Mesenchymal stem cell (in vitro differentiated cells and primary cell): ENCODE data around the gene TMEM184A.

Experiments
- DNase-seq: peaks from one replicate; pipeline ENCODE4 v3.0.0-alpha.2; 2013
- H2AFZ ChIP-seq: one replicate; pipeline ENCODE4 v1.6.1; 2013; ENCODE audit warnings: low read depth, mild to moderate bottlenecking, control low read depth, inconsistent platforms, low read length, moderate library complexity
- H2AK5ac ChIP-seq: 2 replicates; pipeline ENCODE4 v1.6.1; 2013; ENCODE audit warnings: low read length, moderate library complexity, mild to moderate bottlenecking, inconsistent platforms; ENCODE audit not compliant: severe bottlenecking
- H2BK120ac ChIP-seq: one replicate; pipeline ENCODE4 v1.6.1; 2013; ENCODE audit warnings: low read depth, mild to moderate bottlenecking, inconsistent platforms, low read length, moderate library complexity
- H2BK12ac ChIP-seq, 2 experiments: one replicate each; pipeline ENCODE4 v1.6.1; 2013; ENCODE audit warnings: inconsistent platforms in 2 of 2, low read length in 2 of 2, mild to moderate bottlenecking in 2 of 2, moderate library complexity in 2 of 2, control low read depth in 1 of 2
- H2BK15ac ChIP-seq: one replicate; pipeline ENCODE4 v1.6.1; 2013; ENCODE audit warnings: mild to moderate bottlenecking, low read depth, inconsistent platforms; ENCODE audit not compliant: poor library complexity, severe bottlenecking
- H2BK5ac ChIP-seq: 2 replicates; pipeline ENCODE4 v1.6.1; 2013; ENCODE audit warnings: low read depth, mild to moderate bottlenecking, low read length, control low read depth, inconsistent platforms; ENCODE audit not compliant: poor library complexity, severe bottlenecking
- H3K14ac ChIP-seq, 2 experiments: one replicate each; pipeline ENCODE4 v1.6.1; 2013; ENCODE audit warnings: inconsistent platforms in 2 of 2, low read length in 2 of 2, control low read depth in 1 of 2, mild to moderate bottlenecking in 1 of 2, moderate library complexity in 1 of 2
- H3K18ac ChIP-seq, 2 experiments: one replicate each; pipeline ENCODE4 v1.6.1; 2013; ENCODE audit warnings: inconsistent platforms in 2 of 2, low read length in 2 of 2, control low read depth in 1 of 2, low read depth in 1 of 2, mild to moderate bottlenecking in 1 of 2
- H3K23ac ChIP-seq, 2 experiments: one replicate each; pipeline ENCODE4 v1.6.1; 2013; ENCODE audit warnings: inconsistent platforms in 2 of 2, low read length in 2 of 2, mild to moderate bottlenecking in 2 of 2, moderate library complexity in 2 of 2, control low read depth in 1 of 2
- H3K27ac ChIP-seq: 2 replicates; pipeline ENCODE4 v1.5.1; 2013; ENCODE audit warnings: mild to moderate bottlenecking, moderate library complexity, low read length, control low read depth, inconsistent platforms; ENCODE audit not compliant: poor library complexity, severe bottlenecking
- H3K27me3 ChIP-seq, 2 experiments: 2 replicates each; pipeline versions ENCODE4 v1.6.1 to v1.7.0; 2013; ENCODE audit warnings: low read length in 2 of 2, mild to moderate bottlenecking in 2 of 2, moderate library complexity in 2 of 2, control low read depth in 1 of 2, inconsistent platforms in 1 of 2; ENCODE audit not compliant: control insufficient read depth in 1 of 2, insufficient read depth in 1 of 2
- H3K36me3 ChIP-seq, 2 experiments: 2 replicates each; pipeline versions ENCODE4 v1.6.1 to v1.7.0; 2013; ENCODE audit warnings: low read length in 2 of 2, control low read depth in 1 of 2, inconsistent platforms in 1 of 2, low read depth in 1 of 2, mild to moderate bottlenecking in 1 of 2; ENCODE audit not compliant: insufficient read depth in 2 of 2, control insufficient read depth in 1 of 2
- H3K4ac ChIP-seq, 2 experiments: one replicate each; pipeline ENCODE4 v1.6.1; 2013; ENCODE audit warnings: inconsistent platforms in 2 of 2, low read length in 2 of 2, mild to moderate bottlenecking in 2 of 2, moderate library complexity in 2 of 2, control low read depth in 1 of 2, low read depth in 1 of 2
- H3K4me1 ChIP-seq: 2 replicates; pipeline ENCODE4 v1.6.1; 2013; ENCODE audit warnings: low read depth, low read length, control low read depth; ENCODE audit not compliant: control insufficient read depth, insufficient read depth
- H3K4me2 ChIP-seq: 2 replicates; pipeline ENCODE4 v1.6.1; 2013; ENCODE audit warnings: low read length, mild to moderate bottlenecking, inconsistent platforms; ENCODE audit not compliant: poor library complexity, severe bottlenecking
- H3K4me3 ChIP-seq, 2 experiments: 2 replicates each; pipeline versions ENCODE4 v1.5.1 to v1.7.0; 2013; ENCODE audit warnings: low read length in 2 of 2, mild to moderate bottlenecking in 2 of 2, control low read depth in 1 of 2, low read depth in 1 of 2; ENCODE audit not compliant: insufficient read depth in 1 of 2
- H3K79me1 ChIP-seq: replicated peaks from 2 replicates; pipeline ENCODE4 v1.6.1; 2013; ENCODE audit warnings: mild to moderate bottlenecking, control low read depth, low read length, inconsistent platforms; ENCODE audit not compliant: poor library complexity, severe bottlenecking
- H3K9ac ChIP-seq: 2 replicates; pipeline ENCODE4 v1.7.0; 2013; ENCODE audit warnings: mild to moderate bottlenecking, low read length, moderate library complexity
- H3K9me3 ChIP-seq: 2 replicates; pipeline ENCODE4 v1.7.0; 2013; ENCODE audit warnings: mild to moderate bottlenecking, low read length; ENCODE audit not compliant: control insufficient read depth
- H4K8ac ChIP-seq: one replicate; pipeline ENCODE4 v1.6.1; 2013; ENCODE audit warnings: inconsistent platforms, mild to moderate bottlenecking, low read length, moderate library complexity
- H4K91ac ChIP-seq: one replicate; pipeline ENCODE4 v1.6.1; 2013; ENCODE audit warnings: mild to moderate bottlenecking, low read length, inconsistent platforms
- WGBS: methylation state at CpG from one replicate; pipeline ENCODE4 v1.1.7; 2013; ENCODE audit warnings: mixed read lengths; 5-methylcytosine and 5-hydroxymethylcytosine counted together

TMEM184A gene

DNA sequence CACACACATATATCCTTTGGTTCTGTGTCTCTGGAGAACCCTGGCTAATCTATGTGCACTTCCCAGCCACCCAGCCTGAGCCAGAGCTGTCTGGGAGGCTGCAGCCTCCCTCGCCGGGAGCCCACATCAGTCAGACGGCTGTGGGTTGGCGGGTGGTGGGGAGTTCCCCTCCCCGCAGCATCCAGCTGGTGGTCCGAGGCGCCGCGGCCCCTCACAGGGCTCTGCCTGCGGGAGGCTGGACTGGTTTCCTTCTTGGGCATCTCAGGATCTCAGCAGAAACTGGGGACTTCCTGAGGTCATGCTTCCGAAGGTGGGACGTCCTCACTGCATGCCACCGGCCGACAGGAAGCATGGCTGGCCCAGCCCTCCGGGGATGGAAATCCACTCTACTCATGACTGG, 35.9 kb upstream of the TMEM184A start:
- H3K4me3 ChIP-seq = no peak overlapping the region

DNA sequence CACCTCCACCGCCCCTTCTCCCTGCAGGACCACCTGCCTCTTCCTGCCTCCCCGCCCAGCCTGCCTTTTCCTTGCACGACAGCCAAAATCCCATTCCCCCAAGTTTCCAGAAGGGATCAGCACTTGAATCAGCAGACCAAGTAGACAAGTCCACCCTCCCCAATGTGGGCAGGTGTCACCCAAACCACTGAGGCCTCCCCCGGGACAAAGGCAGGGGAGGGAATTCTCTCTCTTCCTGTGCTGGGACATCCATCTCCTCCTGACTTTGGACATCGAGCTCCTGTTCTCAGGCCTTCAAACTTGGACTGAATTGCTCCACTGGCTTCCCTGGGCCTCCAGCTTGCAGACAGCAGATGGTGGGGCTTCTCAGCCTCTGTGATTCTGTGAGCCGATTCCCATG, 35.4 kb upstream of the TMEM184A start:
- H3K9ac ChIP-seq = no peak overlapping the region
- H2BK5ac ChIP-seq = no peak overlapping the region
- H3K18ac ChIP-seq = no peak overlapping the region
- no peaks in the 10 kb centered on the region for H3K79me1 ChIP-seq
- no peaks in the 10 kb centered on the region for H3K36me3 ChIP-seq
- DNase-seq = no peak
- no peak overlapping the region for H3K4me2 ChIP-seq
- no peak overlapping the region for H3K4me3 ChIP-seq
- WGBS = 92% methylated on average over 6 of the region's 6 CpGs
- H3K23ac ChIP-seq = no peak overlapping the region
- no peak overlapping the region for H3K4ac ChIP-seq
- H2BK12ac ChIP-seq = no peak overlapping the region
- no peak overlapping the region for H2AK5ac ChIP-seq
- no peaks in the 10 kb centered on the region for H3K4me1 ChIP-seq
- no peak overlapping the region for H2BK120ac ChIP-seq
- H3K14ac ChIP-seq = no peak overlapping the region
- no peak overlapping the region for H4K8ac ChIP-seq
- H2BK15ac ChIP-seq = no peak overlapping the region
- H4K91ac ChIP-seq = no peak overlapping the region
- peaks cover 15% of the 10 kb centered on the region for H3K9me3 ChIP-seq
- no peak overlapping the region for H2AFZ ChIP-seq
- no peak overlapping the region for H3K27ac ChIP-seq
- H3K27me3 ChIP-seq = peaks cover 71 to 96% of the 10 kb centered on the region in 2 experiments

More for the DNA sequence above, 35.9 kb upstream of the TMEM184A start:
- no peak overlapping the region for H2BK120ac ChIP-seq
- H3K9ac ChIP-seq = no peak overlapping the region
- no peak overlapping the region for H3K23ac ChIP-seq
- no peak overlapping the region for H3K14ac ChIP-seq
- H3K9me3 ChIP-seq = peaks cover 15% of the 10 kb centered on the region
- no peak overlapping the region for H4K8ac ChIP-seq
- H3K4ac ChIP-seq = no peak overlapping the region
- peaks cover 70 to 96% of the 10 kb centered on the region in 2 experiments for H3K27me3 ChIP-seq
- no peak overlapping the region for H4K91ac ChIP-seq
- WGBS = 83% methylated on average over 15 of the region's 15 CpGs
- no peak overlapping the region for H3K4me2 ChIP-seq
- H2BK12ac ChIP-seq = no peak overlapping the region
- no peaks in the 10 kb centered on the region for H3K79me1 ChIP-seq
- no peak overlapping the region for H2AFZ ChIP-seq
- no peaks in the 10 kb centered on the region for H3K4me1 ChIP-seq
- no peaks in the 10 kb centered on the region for H3K36me3 ChIP-seq
- H2BK5ac ChIP-seq = no peak overlapping the region
- H2AK5ac ChIP-seq = no peak overlapping the region
- no peak for DNase-seq
- H3K27ac ChIP-seq = no peak overlapping the region
- no peak overlapping the region for H2BK15ac ChIP-seq
- no peak overlapping the region for H3K18ac ChIP-seq

DNA sequence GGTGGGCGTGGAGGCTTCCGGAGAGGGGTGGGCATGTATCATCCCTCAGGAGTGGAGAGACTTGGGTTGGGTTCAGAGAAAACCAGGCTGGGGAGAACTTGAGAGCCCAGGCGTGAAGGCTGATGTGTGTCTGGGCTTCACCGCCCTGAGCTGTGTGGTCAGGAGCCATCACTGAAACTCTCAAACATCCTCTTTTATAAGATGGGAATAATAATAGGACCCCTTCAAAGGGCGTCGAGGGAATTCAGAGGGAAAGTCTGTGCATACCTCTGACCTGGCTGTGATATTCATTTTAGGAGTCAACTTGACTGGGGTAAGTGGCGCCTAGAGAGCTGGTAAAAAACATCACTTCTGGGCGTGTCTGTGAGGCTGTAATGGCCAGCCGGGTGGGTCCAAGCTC, 34.9 kb upstream of the TMEM184A start:
- no peak overlapping the region for H3K18ac ChIP-seq
- no peak for DNase-seq
- H3K14ac ChIP-seq = no peak overlapping the region
- no peak overlapping the region for H2AK5ac ChIP-seq
- WGBS = 90% methylated on average over 8 of the region's 9 CpGs
- H3K9me3 ChIP-seq = peaks cover 15% of the 10 kb centered on the region
- H3K23ac ChIP-seq = no peak overlapping the region
- no peaks in the 10 kb centered on the region for H3K36me3 ChIP-seq
- no peak overlapping the region for H3K4me2 ChIP-seq
- no peak overlapping the region for H3K9ac ChIP-seq
- no peak overlapping the region for H2AFZ ChIP-seq
- H3K4me3 ChIP-seq = no peak overlapping the region
- H3K4me1 ChIP-seq = no peaks in the 10 kb centered on the region
- no peak overlapping the region for H4K91ac ChIP-seq
- H4K8ac ChIP-seq = no peak overlapping the region
- H3K4ac ChIP-seq = no peak overlapping the region
- H3K27me3 ChIP-seq = peaks cover 71 to 96% of the 10 kb centered on the region in 2 experiments
- no peak overlapping the region for H2BK12ac ChIP-seq
- H2BK15ac ChIP-seq = no peak overlapping the region
- no peak overlapping the region for H2BK5ac ChIP-seq
- no peak overlapping the region for H3K27ac ChIP-seq
- no peak overlapping the region for H2BK120ac ChIP-seq
- no peaks in the 10 kb centered on the region for H3K79me1 ChIP-seq

DNA sequence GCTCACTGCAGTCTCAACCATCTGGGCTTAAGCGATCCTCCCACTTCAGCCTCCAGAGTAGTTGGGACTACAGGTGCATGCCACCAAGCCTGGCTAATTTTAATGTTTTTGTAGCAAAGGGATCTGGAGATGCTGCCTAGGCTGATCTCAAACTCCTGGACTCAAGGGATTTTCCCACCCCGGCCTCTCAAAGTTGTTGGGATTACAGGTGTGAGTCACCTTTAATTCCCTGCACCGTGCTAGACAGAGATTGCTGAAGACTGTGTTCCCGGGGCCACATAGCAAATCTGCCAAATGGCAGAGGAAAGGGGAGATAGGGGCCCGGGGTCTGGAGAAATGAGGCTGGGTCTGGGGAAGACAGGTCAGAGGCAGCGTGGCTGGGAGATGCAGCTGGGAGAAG, 34.5 kb upstream of the TMEM184A start:
- Histone ChIP-seq H3K9ac (no peak overlapping the region), H3K4ac (no peak overlapping the region), H3K79me1 (no peaks in the 10 kb centered on the region), H3K9me3 (peaks cover 15% of the 10 kb centered on the region), H3K27ac (no peak overlapping the region), H3K4me3 (no peak overlapping the region), H3K18ac (no peak overlapping the region), H2BK120ac (no peak overlapping the region), H2BK12ac (no peak overlapping the region), H2AK5ac (no peak overlapping the region), H3K4me1 (no peaks in the 10 kb centered on the region), H3K14ac (no peak overlapping the region), H2BK5ac (no peak overlapping the region), H2BK15ac (no peak overlapping the region), H3K4me2 (no peak overlapping the region), H3K23ac (no peak overlapping the region), H4K91ac (no peak overlapping the region), H3K27me3 (peaks cover 68 to 94% of the 10 kb centered on the region in 2 experiments), H3K36me3 (no peaks in the 10 kb centered on the region), H4K8ac (no peak overlapping the region), H2AFZ (no peak overlapping the region)
- DNase-seq = no peak
- WGBS = 85% methylated on average over 6 of the region's 6 CpGs
